ENCODE results near the gene C21orf91. TPM values are rescaled to one million over a fixed set of nuclear protein-coding genes. Genes with fewer than 3 reads are reported as not detected.
A peak's percentile ranks its signal among the peaks of the same experiment; 100 is the strongest.

The C21orf91 gene
- total and polyA plus RNA-seq, 4 donors = 1.8 to 7.2 (median 4.4) TPM

GRCh38 chr21:17794518-17795145 is 24.5 kb downstream of the C21orf91 start:
- TF ChIP-seq YY1 (IDR thresholded peaks at IDR 0.05) (no peak), ATF3 (IDR thresholded peaks at IDR 0.05) (no peak), ZBTB33 (IDR thresholded peaks at IDR 0.05) (no peak), HNF4G (IDR thresholded peaks at IDR 0.05) (no peak), RAD21 (IDR thresholded peaks at IDR 0.05) (no peak), CTCF (IDR thresholded peaks at IDR 0.05; ENCODE audit: low read depth, low read length, missing input control) (no peak)
- no peak for DNase-seq (ENCODE audit: low spot score)
- 77% methylated on average over 4 of the region's 4 CpGs for WGBS
- Histone ChIP-seq H3K27me3 (ENCODE audit: control insufficient read depth in 4 of 4, insufficient read depth in 4 of 4, low read length in 3 of 4) (no peaks in the 10 kb centered on the region), H3K4me3 (ENCODE audit: low read depth in 1 of 3, low read length in 3 of 3) (no peak overlapping the region), H3K27ac (ENCODE audit: low read depth in 1 of 2, low read length in 2 of 2) (peak overlapping the region in 1 of 2 donors; percentile 40), H3K9me3 (ENCODE audit: control insufficient read depth in 4 of 4, low read length in 3 of 4) (no peaks in the 10 kb centered on the region), H3K36me3 (ENCODE audit: control insufficient read depth in 4 of 4, insufficient read depth in 3 of 4, low read depth in 1 of 4, low read length in 3 of 4) (peaks cover 0 to 3% (median 0%) of the 10 kb centered on the region in 4 donors), H3K4me1 (ENCODE audit: control insufficient read depth in 4 of 4, insufficient read depth in 4 of 4, low read length in 3 of 4) (peaks cover 2 to 23% (median 14%) of the 10 kb centered on the region in 4 donors), H3K9ac (ENCODE audit: low read depth in 1 of 2, low read length in 2 of 2) (no peak overlapping the region)

GRCh38 chr21:17793246-17794123 is 25.7 kb downstream of the C21orf91 start:
- Histone ChIP-seq H3K9ac (ENCODE audit: low read depth in 1 of 2, low read length in 2 of 2) (peak overlapping the region in 1 of 2 donors; percentile 4), H3K27me3 (ENCODE audit: control insufficient read depth in 4 of 4, insufficient read depth in 4 of 4, low read length in 3 of 4) (no peaks in the 10 kb centered on the region), H3K36me3 (ENCODE audit: control insufficient read depth in 4 of 4, insufficient read depth in 3 of 4, low read depth in 1 of 4, low read length in 3 of 4) (peaks cover 0 to 3% (median 0%) of the 10 kb centered on the region in 4 donors), H3K4me3 (ENCODE audit: low read depth in 1 of 3, low read length in 3 of 3) (peak overlapping the region; percentile 2 to 12 (median 12)), H3K9me3 (ENCODE audit: control insufficient read depth in 4 of 4, low read length in 3 of 4) (no peaks in the 10 kb centered on the region), H3K4me1 (ENCODE audit: control insufficient read depth in 4 of 4, insufficient read depth in 4 of 4, low read length in 3 of 4) (peaks cover 2 to 23% (median 14%) of the 10 kb centered on the region in 4 donors), H3K27ac (ENCODE audit: low read depth in 1 of 2, low read length in 2 of 2) (peak overlapping the region; percentile 40 to 63)
- TF ChIP-seq CTCF (IDR thresholded peaks at IDR 0.05; ENCODE audit: low read depth, low read length, missing input control) = no peak
- peak; percentile 50 for TF ChIP-seq YY1 (IDR thresholded peaks at IDR 0.05)
- no peak for DNase-seq (ENCODE audit: low spot score)
- WGBS = 73% methylated on average over 9 of the region's 9 CpGs

GRCh38 chr21:17789656-17790055 is 29.5 kb downstream of the C21orf91 start:
- Histone ChIP-seq H3K9ac (ENCODE audit: low read depth in 1 of 2, low read length in 2 of 2) (no peak overlapping the region), H3K27ac (ENCODE audit: low read depth in 1 of 2, low read length in 2 of 2) (no peak overlapping the region), H3K9me3 (ENCODE audit: control insufficient read depth in 4 of 4, low read length in 3 of 4) (peaks cover 0 to 8% (median 0%) of the 10 kb centered on the region in 4 donors), H3K4me3 (ENCODE audit: low read depth in 1 of 3, low read length in 3 of 3) (no peak overlapping the region), H3K27me3 (ENCODE audit: control insufficient read depth in 4 of 4, insufficient read depth in 4 of 4, low read length in 3 of 4) (no peaks in the 10 kb centered on the region), H3K4me1 (ENCODE audit: control insufficient read depth in 4 of 4, insufficient read depth in 4 of 4, low read length in 3 of 4) (peaks cover 0 to 9% (median 1%) of the 10 kb centered on the region in 4 donors), H3K36me3 (ENCODE audit: control insufficient read depth in 4 of 4, insufficient read depth in 3 of 4, low read depth in 1 of 4, low read length in 3 of 4) (peaks cover 2 to 19% (median 10%) of the 10 kb centered on the region in 4 donors)
- DNase-seq (ENCODE audit: low spot score) = no peak
- 81% methylated on average over 3 of the region's 3 CpGs for WGBS
- no peak for TF ChIP-seq SP1 (IDR thresholded peaks at IDR 0.05)
- TF ChIP-seq HNF4G (IDR thresholded peaks at IDR 0.05) = no peak
- TF ChIP-seq FOXA1 (IDR thresholded peaks at IDR 0.05) = no peak
- TF ChIP-seq GABPA (IDR thresholded peaks at IDR 0.05 in 1 of 2, conservative IDR thresholded peaks at IDR 0.05 in 1 of 2) = no peak
- TF ChIP-seq MAX (IDR thresholded peaks at IDR 0.05) = no peak
- TF ChIP-seq TAF1 (conservative IDR thresholded peaks at IDR 0.05) = no peak
- TF ChIP-seq YY1 (IDR thresholded peaks at IDR 0.05) = no peak
- TF ChIP-seq JUND (IDR thresholded peaks at IDR 0.05) = no peak
- no peak for TF ChIP-seq NR2F2 (IDR thresholded peaks at IDR 0.05)
- TF ChIP-seq REST (IDR thresholded peaks at IDR 0.05) = no peak

Data from liver (tissue), 9 donors.